ENCODE data around the gene ZNF230. TPM values are rescaled to one million over a fixed set of nuclear protein-coding genes. Genes with fewer than 3 reads are reported as not detected.
A peak's percentile ranks its signal among the peaks of the same experiment; 100 is the strongest.

The ZNF230 gene
- total RNA-seq, 1 donor from 2014 or later, result 3.9 TPM

DNA sequence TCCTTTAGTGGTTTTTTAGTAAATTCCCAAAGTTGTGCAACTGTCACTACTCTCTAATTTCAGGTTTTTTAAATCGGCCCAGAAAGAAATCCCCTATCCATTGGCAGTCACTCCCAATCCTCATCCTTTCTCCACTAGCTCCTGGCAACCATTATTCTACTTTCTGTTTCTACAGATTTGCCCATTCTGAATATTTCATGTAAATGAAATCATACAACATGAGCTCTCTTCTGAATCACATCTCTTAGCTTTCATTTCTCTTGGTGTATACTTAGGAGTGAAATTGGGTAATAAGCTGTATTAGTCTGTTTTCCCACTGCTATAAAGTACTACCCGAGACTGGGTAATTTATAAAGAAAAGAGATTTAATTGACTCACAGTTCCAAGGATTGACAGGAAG is 39.4 kb downstream of the ZNF230 start:
- TF ChIP-seq, protein P1, sequence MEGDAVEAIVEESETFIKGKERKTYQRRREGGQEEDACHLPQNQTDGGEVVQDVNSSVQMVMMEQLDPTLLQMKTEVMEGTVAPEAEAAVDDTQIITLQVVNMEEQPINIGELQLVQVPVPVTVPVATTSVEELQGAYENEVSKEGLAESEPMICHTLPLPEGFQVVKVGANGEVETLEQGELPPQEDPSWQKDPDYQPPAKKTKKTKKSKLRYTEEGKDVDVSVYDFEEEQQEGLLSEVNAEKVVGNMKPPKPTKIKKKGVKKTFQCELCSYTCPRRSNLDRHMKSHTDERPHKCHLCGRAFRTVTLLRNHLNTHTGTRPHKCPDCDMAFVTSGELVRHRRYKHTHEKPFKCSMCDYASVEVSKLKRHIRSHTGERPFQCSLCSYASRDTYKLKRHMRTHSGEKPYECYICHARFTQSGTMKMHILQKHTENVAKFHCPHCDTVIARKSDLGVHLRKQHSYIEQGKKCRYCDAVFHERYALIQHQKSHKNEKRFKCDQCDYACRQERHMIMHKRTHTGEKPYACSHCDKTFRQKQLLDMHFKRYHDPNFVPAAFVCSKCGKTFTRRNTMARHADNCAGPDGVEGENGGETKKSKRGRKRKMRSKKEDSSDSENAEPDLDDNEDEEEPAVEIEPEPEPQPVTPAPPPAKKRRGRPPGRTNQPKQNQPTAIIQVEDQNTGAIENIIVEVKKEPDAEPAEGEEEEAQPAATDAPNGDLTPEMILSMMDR (IDR thresholded peaks at IDR 0.05; ENCODE audit: insufficient read depth, low read length, severe bottlenecking), result no peak
- Histone ChIP-seq H3K36me3 (ENCODE audit: control insufficient read depth, insufficient read depth, low read length) (no peaks in the 10 kb centered on the region), H3K4me3 (ENCODE audit: low read depth, low read length) (no peak overlapping the region), H3K27me3 (ENCODE audit: control insufficient read depth, insufficient read depth, low read length) (no peaks in the 10 kb centered on the region)
- DNase-seq (ENCODE audit: low read depth) (no peak), FAIRE-seq (no peak)

DNA sequence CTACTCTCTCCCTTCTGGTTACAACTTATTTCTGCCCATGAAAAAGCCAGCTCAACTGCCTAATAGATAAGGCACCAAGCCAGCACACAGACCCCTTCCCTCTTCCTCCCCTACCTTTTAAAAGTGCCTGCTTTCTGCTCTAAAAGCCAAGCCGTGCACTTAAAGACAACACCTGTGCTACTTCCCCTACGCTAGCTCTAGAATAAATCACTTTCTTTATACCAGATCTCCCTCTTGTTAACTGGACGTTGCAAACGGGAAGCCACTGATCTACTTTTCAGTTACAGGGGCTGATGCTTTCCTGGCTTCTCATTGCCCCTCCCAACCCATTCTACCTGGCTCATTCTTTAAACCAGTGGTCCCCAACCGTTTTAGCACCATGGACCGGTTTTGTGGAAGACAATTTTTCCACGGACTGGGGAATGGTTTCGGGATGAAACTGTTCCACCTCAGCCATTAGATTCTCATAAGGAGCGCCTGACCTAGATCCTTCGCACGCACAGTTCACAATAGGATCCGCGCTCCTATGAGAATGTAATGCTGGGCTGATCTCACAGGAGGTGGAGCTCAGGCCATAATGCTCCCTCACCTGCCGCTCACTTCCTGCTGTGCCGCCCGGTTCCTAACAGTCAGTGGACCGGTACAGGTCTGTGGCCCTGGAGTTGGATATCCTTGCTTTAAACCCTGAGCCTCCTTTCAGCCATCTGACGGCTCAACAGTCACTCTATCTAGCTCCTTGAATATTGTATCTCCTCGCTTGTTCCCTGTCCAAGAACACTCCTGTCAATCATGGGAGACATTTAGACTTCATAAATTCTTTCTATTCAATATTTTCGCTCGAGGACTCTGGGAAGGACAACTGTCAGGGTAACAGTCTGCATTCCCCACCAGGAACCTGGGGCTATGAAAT is 48.2 kb downstream of the ZNF230 start:
- TF ChIP-seq, protein P1 (IDR thresholded peaks at IDR 0.05; ENCODE audit: insufficient read depth, low read length, severe bottlenecking), result no peak
- Histone ChIP-seq H3K27me3 (ENCODE audit: control insufficient read depth, insufficient read depth, low read length) (no peaks in the 10 kb centered on the region), H3K4me3 (ENCODE audit: low read depth, low read length) (peak overlapping the region; percentile 56), H3K36me3 (ENCODE audit: control insufficient read depth, insufficient read depth, low read length) (no peaks in the 10 kb centered on the region)
- DNase-seq (ENCODE audit: low read depth) (peak; percentile 50), FAIRE-seq (no peak)

DNA sequence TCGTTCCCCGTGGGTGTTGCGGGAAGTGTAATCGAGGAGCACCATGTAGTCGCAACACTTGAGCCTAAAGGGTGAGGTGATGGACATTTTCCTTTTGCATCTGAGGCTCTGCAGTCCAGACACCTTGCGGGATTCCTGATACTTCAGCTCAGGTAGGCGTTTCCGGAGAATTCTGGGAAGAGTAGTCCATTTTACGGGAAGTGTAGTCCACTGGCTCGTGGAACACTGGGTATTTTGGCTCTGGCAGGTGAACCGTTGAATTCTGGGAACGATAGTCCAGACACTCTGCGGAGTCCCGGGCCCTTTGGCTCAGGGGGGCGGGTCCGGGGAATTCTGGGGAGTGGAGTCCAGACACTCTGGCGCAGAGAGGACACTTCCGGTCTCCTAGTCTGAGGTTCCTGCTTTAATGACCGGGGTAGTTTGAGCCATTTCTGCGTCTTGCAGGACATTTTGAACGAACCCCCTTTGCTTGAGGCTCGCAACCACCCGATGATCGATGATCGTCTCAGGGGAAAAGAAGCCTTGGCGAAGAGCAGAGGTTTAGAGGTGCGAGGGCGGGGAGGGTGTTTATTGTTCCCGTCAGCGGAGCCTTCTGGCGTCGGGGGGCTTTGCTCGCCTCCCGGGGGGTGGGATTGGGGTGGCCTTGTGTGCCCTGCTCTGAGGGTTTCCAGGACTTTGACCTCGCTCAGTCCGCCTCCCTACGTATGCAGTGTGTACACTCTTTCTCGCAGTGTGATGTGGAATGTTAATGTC is 49.1 kb downstream of the ZNF230 start, which contains the start of gene ZNF223:
ZNF223 (plus strand) TSS at position 387 of the 753 bp plus-strand sequence. CDS start 3,141 bp downstream, outside the sequence.
- peak; percentile 94 for DNase-seq (ENCODE audit: low read depth)
- Histone ChIP-seq H3K4me3 (ENCODE audit: low read depth, low read length) (peak within 1 kb of the TSS; percentile 56), H3K27me3 (ENCODE audit: control insufficient read depth, insufficient read depth, low read length) (no peaks in the 10 kb centered on the region), H3K36me3 (ENCODE audit: control insufficient read depth, insufficient read depth, low read length) (no peaks in the 10 kb centered on the region)
- TF ChIP-seq, protein P1 (IDR thresholded peaks at IDR 0.05; ENCODE audit: insufficient read depth, low read length, severe bottlenecking), result no peak
- FAIRE-seq, result peak; percentile 95

DNA sequence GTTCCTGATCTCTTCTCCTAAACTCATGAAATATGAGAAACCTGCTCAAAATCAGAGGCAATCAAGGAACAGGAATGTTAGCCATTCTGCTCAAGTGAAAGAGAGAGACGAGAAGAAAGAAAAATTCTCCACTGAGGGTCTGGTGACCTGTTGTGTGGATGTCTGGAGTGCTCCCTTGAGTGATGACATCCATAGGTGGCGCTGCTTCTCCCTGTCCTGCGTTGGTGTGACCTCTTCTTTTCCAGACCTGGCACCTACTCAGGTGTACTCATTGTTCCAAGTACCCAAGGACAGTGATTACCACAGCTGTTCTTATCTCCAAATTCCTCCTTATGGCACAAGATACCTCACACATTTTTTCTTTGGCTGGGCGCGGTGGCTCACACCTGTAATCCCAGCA is 53.1 kb downstream of the ZNF230 start:
- no peak for FAIRE-seq
- DNase-seq (ENCODE audit: low read depth), result no peak
- H3K36me3 ChIP-seq (ENCODE audit: control insufficient read depth, insufficient read depth, low read length), result peaks cover 4% of the 10 kb centered on the region
- no peaks in the 10 kb centered on the region for H3K27me3 ChIP-seq (ENCODE audit: control insufficient read depth, insufficient read depth, low read length)
- H3K4me3 ChIP-seq (ENCODE audit: low read depth, low read length), result no peak overlapping the region
- TF ChIP-seq, protein P1 (IDR thresholded peaks at IDR 0.05; ENCODE audit: insufficient read depth, low read length, severe bottlenecking), result no peak

DNA sequence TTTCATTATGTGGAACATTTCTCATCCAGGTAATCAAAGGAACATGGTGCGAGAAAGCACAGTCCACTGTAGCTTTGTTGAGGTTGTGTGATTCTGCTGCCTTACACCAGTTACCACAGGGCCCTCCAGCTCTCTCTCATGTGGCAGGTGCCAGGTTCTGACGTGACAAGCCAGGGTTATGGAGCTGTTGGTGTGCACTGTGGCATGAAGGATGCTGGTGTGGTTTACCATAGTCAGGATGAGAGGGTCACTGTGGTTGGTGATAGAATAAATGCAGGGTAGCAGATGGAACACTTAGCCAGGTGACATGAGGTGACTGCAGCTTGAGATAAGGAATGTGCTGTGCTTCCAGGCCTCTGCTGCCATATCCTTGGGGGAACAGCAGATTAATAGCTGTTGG is 56.5 kb downstream of the ZNF230 start:
- H3K27me3 ChIP-seq (ENCODE audit: control insufficient read depth, insufficient read depth, low read length), result no peaks in the 10 kb centered on the region
- no peak for FAIRE-seq
- no peak overlapping the region for H3K4me3 ChIP-seq (ENCODE audit: low read depth, low read length)
- TF ChIP-seq, protein P1 (IDR thresholded peaks at IDR 0.05; ENCODE audit: insufficient read depth, low read length, severe bottlenecking), result no peak
- H3K36me3 ChIP-seq (ENCODE audit: control insufficient read depth, insufficient read depth, low read length), result peaks cover 9% of the 10 kb centered on the region
- DNase-seq (ENCODE audit: low read depth), result no peak

Data from bronchial epithelial cell (primary cell).